ENCODE data around the gene C10orf71. TPM values are rescaled to one million over a fixed set of nuclear protein-coding genes. Genes with fewer than 3 reads are reported as not detected.

Gene C10orf71
- polyA plus RNA-seq, 1 of the 3 experiments (the other 2 are of a cell fraction): not detected

DNA sequence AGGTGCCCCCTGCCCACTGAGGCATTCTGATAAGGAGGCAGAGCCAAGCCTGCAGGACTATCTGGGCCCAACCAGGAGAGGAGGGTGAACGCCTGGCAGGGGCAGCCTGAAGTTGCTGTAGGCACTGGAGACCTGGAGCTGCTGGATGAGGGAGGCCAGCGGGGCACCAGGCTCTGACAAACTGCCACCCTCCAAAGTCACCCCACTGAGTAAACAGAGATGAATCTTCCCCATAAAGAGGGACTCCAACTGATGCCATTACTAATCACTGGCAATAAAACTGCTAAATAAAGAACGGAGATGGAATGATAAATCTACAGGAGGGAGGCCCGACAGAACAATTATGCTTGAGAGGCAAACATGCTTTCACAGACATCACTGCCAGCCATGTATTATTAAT is 52.7 kb downstream of the C10orf71 start (continued):
- no peak for TF ChIP-seq JUND (IDR thresholded peaks at IDR 0.05)

DNA sequence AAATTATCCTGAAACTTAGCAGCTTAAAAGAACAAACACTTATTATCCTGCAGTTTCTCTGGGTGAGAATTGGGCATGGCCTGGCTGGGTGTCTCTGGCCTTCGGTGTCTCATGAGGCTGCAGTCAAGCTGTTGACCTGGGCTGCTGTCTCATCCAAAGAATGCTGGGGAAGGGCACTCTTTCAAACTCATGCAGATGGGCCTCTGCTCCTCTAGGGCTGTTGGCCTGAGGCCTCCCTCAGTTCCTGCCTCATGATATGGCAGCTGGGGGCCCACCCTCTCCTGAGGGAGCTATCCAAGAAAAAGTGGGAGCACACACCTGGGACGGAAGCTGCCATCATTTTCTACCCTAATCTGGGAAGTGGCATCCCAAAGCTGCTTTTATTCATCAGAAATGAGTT is 53.4 kb downstream of the C10orf71 start:
- Histone ChIP-seq H3K9me3 (no peaks in the 10 kb centered on the region), H4K20me1 (ENCODE audit: insufficient read depth) (no peaks in the 10 kb centered on the region), H3K36me3 (replicated peaks in 1 of 2; ENCODE audit: control insufficient read depth in 1 of 2, insufficient read depth in 2 of 2, low read length in 1 of 2) (no peaks in the 10 kb centered on the region), H3F3A (replicated peaks; ENCODE audit: insufficient read depth) (no peaks in the 10 kb centered on the region), H3K4me3 (ENCODE audit: low read depth in 2 of 2, low read length in 1 of 2) (no peak overlapping the region), H3K27me3 (ENCODE audit: insufficient read depth) (no peaks in the 10 kb centered on the region), H3K79me2 (ENCODE audit: insufficient read depth) (no peaks in the 10 kb centered on the region), H3K4me1 (ENCODE audit: control insufficient read depth in 1 of 2, insufficient read depth in 2 of 2, low read depth in 1 of 2, low read length in 1 of 2) (no peaks in the 10 kb centered on the region; a peak in 1 of 4 replicates), H3K9me2 (no peaks in the 10 kb centered on the region), H3K4me2 (no peak overlapping the region), H3K27ac (ENCODE audit: low read depth in 2 of 2, low read length in 1 of 2) (no peak overlapping the region), H2AFZ (ENCODE audit: low read depth) (no peak overlapping the region), H3K9ac (no peak overlapping the region)
- TF ChIP-seq, protein P1, sequence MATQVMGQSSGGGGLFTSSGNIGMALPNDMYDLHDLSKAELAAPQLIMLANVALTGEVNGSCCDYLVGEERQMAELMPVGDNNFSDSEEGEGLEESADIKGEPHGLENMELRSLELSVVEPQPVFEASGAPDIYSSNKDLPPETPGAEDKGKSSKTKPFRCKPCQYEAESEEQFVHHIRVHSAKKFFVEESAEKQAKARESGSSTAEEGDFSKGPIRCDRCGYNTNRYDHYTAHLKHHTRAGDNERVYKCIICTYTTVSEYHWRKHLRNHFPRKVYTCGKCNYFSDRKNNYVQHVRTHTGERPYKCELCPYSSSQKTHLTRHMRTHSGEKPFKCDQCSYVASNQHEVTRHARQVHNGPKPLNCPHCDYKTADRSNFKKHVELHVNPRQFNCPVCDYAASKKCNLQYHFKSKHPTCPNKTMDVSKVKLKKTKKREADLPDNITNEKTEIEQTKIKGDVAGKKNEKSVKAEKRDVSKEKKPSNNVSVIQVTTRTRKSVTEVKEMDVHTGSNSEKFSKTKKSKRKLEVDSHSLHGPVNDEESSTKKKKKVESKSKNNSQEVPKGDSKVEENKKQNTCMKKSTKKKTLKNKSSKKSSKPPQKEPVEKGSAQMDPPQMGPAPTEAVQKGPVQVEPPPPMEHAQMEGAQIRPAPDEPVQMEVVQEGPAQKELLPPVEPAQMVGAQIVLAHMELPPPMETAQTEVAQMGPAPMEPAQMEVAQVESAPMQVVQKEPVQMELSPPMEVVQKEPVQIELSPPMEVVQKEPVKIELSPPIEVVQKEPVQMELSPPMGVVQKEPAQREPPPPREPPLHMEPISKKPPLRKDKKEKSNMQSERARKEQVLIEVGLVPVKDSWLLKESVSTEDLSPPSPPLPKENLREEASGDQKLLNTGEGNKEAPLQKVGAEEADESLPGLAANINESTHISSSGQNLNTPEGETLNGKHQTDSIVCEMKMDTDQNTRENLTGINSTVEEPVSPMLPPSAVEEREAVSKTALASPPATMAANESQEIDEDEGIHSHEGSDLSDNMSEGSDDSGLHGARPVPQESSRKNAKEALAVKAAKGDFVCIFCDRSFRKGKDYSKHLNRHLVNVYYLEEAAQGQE (IDR thresholded peaks at IDR 0.05; ENCODE audit: low read depth, low read length): no peak
- TF ChIP-seq ELF1 (IDR thresholded peaks at IDR 0.05) (no peak), SMC3 (IDR thresholded peaks at IDR 0.05; ENCODE audit: low read depth, low read length) (no peak), RXRA (IDR thresholded peaks at IDR 0.05; ENCODE audit: borderline replicate concordance, low read depth) (no peak), TCF12 (IDR thresholded peaks at IDR 0.05) (no peak), GATA2 (CRISPR knock-in tag; IDR thresholded peaks at IDR 0.05) (no peak), RAD21 (IDR thresholded peaks at IDR 0.05; ENCODE audit: low read length) (no peak), EZH2phosphoT487 (IDR thresholded peaks at IDR 0.05; ENCODE audit: borderline replicate concordance, low read depth) (no peak), FOXM1 (IDR thresholded peaks at IDR 0.05; ENCODE audit: low read depth) (no peak), MEF2A (IDR thresholded peaks at IDR 0.05; ENCODE audit: borderline replicate concordance, low read depth) (no peak), FOXJ3 (CRISPR knock-in tag; IDR thresholded peaks at IDR 0.05) (no peak), TEAD4 (IDR thresholded peaks at IDR 0.05; ENCODE audit: borderline replicate concordance, insufficient read depth) (no peak), SIN3A (IDR thresholded peaks at IDR 0.05; ENCODE audit: borderline replicate concordance, low read depth, low read length) (no peak), YY1 (IDR thresholded peaks at IDR 0.05; ENCODE audit: low read depth) (no peak), NFIC (IDR thresholded peaks at IDR 0.05; ENCODE audit: borderline replicate concordance) (no peak)
- TF ChIP-seq, protein P2, sequence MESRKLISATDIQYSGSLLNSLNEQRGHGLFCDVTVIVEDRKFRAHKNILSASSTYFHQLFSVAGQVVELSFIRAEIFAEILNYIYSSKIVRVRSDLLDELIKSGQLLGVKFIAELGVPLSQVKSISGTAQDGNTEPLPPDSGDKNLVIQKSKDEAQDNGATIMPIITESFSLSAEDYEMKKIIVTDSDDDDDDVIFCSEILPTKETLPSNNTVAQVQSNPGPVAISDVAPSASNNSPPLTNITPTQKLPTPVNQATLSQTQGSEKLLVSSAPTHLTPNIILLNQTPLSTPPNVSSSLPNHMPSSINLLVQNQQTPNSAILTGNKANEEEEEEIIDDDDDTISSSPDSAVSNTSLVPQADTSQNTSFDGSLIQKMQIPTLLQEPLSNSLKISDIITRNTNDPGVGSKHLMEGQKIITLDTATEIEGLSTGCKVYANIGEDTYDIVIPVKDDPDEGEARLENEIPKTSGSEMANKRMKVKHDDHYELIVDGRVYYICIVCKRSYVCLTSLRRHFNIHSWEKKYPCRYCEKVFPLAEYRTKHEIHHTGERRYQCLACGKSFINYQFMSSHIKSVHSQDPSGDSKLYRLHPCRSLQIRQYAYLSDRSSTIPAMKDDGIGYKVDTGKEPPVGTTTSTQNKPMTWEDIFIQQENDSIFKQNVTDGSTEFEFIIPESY (IDR thresholded peaks at IDR 0.05; ENCODE audit: borderline replicate concordance, low read depth): no peak
- TF ChIP-seq, protein P3, sequence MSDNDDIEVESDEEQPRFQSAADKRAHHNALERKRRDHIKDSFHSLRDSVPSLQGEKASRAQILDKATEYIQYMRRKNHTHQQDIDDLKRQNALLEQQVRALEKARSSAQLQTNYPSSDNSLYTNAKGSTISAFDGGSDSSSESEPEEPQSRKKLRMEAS (IDR thresholded peaks at IDR 0.05; ENCODE audit: low read depth): no peak
- TF ChIP-seq, protein P4, sequence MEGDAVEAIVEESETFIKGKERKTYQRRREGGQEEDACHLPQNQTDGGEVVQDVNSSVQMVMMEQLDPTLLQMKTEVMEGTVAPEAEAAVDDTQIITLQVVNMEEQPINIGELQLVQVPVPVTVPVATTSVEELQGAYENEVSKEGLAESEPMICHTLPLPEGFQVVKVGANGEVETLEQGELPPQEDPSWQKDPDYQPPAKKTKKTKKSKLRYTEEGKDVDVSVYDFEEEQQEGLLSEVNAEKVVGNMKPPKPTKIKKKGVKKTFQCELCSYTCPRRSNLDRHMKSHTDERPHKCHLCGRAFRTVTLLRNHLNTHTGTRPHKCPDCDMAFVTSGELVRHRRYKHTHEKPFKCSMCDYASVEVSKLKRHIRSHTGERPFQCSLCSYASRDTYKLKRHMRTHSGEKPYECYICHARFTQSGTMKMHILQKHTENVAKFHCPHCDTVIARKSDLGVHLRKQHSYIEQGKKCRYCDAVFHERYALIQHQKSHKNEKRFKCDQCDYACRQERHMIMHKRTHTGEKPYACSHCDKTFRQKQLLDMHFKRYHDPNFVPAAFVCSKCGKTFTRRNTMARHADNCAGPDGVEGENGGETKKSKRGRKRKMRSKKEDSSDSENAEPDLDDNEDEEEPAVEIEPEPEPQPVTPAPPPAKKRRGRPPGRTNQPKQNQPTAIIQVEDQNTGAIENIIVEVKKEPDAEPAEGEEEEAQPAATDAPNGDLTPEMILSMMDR (IDR thresholded peaks at IDR 0.05): no peak
- TF ChIP-seq, protein P5, sequence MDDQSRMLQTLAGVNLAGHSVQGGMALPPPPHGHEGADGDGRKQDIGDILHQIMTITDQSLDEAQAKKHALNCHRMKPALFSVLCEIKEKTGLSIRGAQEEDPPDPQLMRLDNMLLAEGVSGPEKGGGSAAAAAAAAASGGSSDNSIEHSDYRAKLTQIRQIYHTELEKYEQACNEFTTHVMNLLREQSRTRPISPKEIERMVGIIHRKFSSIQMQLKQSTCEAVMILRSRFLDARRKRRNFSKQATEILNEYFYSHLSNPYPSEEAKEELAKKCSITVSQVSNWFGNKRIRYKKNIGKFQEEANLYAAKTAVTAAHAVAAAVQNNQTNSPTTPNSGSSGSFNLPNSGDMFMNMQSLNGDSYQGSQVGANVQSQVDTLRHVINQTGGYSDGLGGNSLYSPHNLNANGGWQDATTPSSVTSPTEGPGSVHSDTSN (IDR thresholded peaks at IDR 0.05): no peak
- 20% methylated on average over 1 of the region's 2 CpGs for WGBS (ENCODE audit: low lambda C conversion rate)
- POLR2A ChIA-PET: no interaction called here
- CTCF ChIA-PET: interaction anchor here (0.8 to 1.3 kb wide), 4 partner anchors 27 to 697 kb away, joined by 3 to 4 read pairs (median 4); no protein-coding TSS in a partner anchor
- no peak for DNase-seq

Measured in SK-N-SH (cell line).